Vagina (tissue), 2 donors: Measurements from ENCODE around the gene NXPE3. TPM values are rescaled to one million over a fixed set of nuclear protein-coding genes. Genes with fewer than 3 reads are reported as not detected.
"Not testable (repeated sequence)": the region's sequence is repeated elsewhere in the genome, so short reads cannot be mapped to it uniquely, and the experiment has no call there.

ENCODE experiments used
- DNase-seq, 2 donors: peaks; one replicate each; pipeline ENCODE4 v3.0.0-alpha.2; 2017; ENCODE audit errors: extremely low spot score in 2 of 2
- H3K27ac ChIP-seq: fragments of 200-600 bp; sonication (generic); one replicate; pipeline ENCODE4 v1.5.1; 2019
- H3K27me3 ChIP-seq: fragments of 200-600 bp; sonication (generic); one replicate; pipeline ENCODE4 v1.5.1; 2019
- H3K36me3 ChIP-seq, 2 donors: fragments of 200-600 bp; sonication (generic); one replicate each; pipeline ENCODE4 v1.5.1; 2017 to 2019
- H3K4me1 ChIP-seq: fragments of 200-600 bp; sonication (generic); one replicate; pipeline ENCODE4 v1.5.1; 2019
- H3K4me3 ChIP-seq, 2 donors: fragments of 200-600 bp; sonication (generic); 1 replicate in 1 of 2; 2 replicates in 1 of 2; pipeline ENCODE4 v1.5.1; 2016 to 2019
- H3K9me3 ChIP-seq: fragments of 200-600 bp; sonication (generic); one replicate; pipeline ENCODE4 v1.5.1; 2019
- CTCF ChIP-seq, 3 experiments: fragments of 450-650 bp in 2 of 3; fragments of 200-600 bp in 1 of 3; sonication (generic) in 1 of 3; IDR thresholded peaks; one replicate each; pipeline ENCODE4 v1.5.1; 2017 to 2019; ENCODE audit warnings: antibody characterized with exemption in 3 of 3, mild to moderate bottlenecking in 2 of 3, moderate library complexity in 2 of 3
- POLR2A ChIP-seq, 2 donors: fragments of 450-650 bp; IDR thresholded peaks; one replicate each; pipeline ENCODE4 v1.6.1; 2017; ENCODE audit warnings: antibody characterized with exemption in 2 of 2, mild to moderate bottlenecking in 2 of 2, moderate library complexity in 2 of 2
- POLR2AphosphoS5 ChIP-seq, 2 donors: sonication (generic); formaldehyde crosslinking; IDR thresholded peaks; one replicate each; pipeline ENCODE4 v1.9.0; 2017; ENCODE audit warnings: antibody characterized with exemption in 2 of 2, mild to moderate bottlenecking in 2 of 2, low read depth in 1 of 2; ENCODE audit not compliant: insufficient read depth in 1 of 2
- intact Hi-C: fragments of 100-400 bp; cut with DNase I; formaldehyde crosslinking; loops from one replicate; pipeline ENCODE4 v1.15.1; 2023
- total RNA-seq: library from RNA; depleted of rRNA; stranded (reverse); fragments of >200 nt; gene quantifications from one replicate; pipeline ENCODE4 v1.2.3, GENCODE V29; 2016

Gene NXPE3
- total RNA-seq, 1 donor from 2014 or later: 13.3 TPM

- no peak for DNase-seq
- no peak overlapping the region for H3K27ac ChIP-seq
- no peaks in the 10 kb centered on the region for H3K4me1 ChIP-seq
- TF ChIP-seq POLR2A (IDR thresholded peaks at IDR 0.05) (no peak), POLR2AphosphoS5 (IDR thresholded peaks at IDR 0.05; ENCODE audit: insufficient read depth in 1 of 2, low read depth in 1 of 2) (no peak), CTCF (IDR thresholded peaks at IDR 0.05) (no peak)
- intact Hi-C loops: no loop called here
- peaks cover 0 to 41% of the 10 kb centered on the region in 2 donors for H3K36me3 ChIP-seq
- no peaks in the 10 kb centered on the region for H3K27me3 ChIP-seq
- H3K4me3 ChIP-seq: no peak overlapping the region
- H3K9me3 ChIP-seq: no peaks in the 10 kb centered on the region
Measured at GRCh38 chr3:101862416-101863165, 83.6 kb downstream of the NXPE3 start.

GRCh38 chr3:101864926-101865325 is 85.9 kb downstream of the NXPE3 start:
- H3K4me1 ChIP-seq, H3K27me3 ChIP-seq, H3K9me3 ChIP-seq, H3K4me3 ChIP-seq, intact Hi-C loops, DNase-seq, H3K27ac ChIP-seq: not testable (repeated sequence)
- peaks cover 0 to 18% of the 10 kb centered on the region in 2 donors for H3K36me3 ChIP-seq

- no peaks in the 10 kb centered on the region for H3K27me3 ChIP-seq
- intact Hi-C loops: no loop called here
- no peak for DNase-seq
- H3K4me1 ChIP-seq: peaks cover 5% of the 10 kb centered on the region
- H3K36me3 ChIP-seq: peaks cover 0 to 8% of the 10 kb centered on the region in 2 donors
- no peaks in the 10 kb centered on the region for H3K9me3 ChIP-seq
- TF ChIP-seq POLR2AphosphoS5 (IDR thresholded peaks at IDR 0.05; ENCODE audit: insufficient read depth in 1 of 2, low read depth in 1 of 2) (no peak), POLR2A (IDR thresholded peaks at IDR 0.05) (no peak), CTCF (IDR thresholded peaks at IDR 0.05) (no peak)
- no peak overlapping the region for H3K4me3 ChIP-seq
- H3K27ac ChIP-seq: no peak overlapping the region
Measured at GRCh38 chr3:101865751-101866509, 86.9 kb downstream of the NXPE3 start.

- H3K27ac ChIP-seq: no peak overlapping the region
Measured at GRCh38 chr3:101867511-101867910, 88.5 kb downstream of the NXPE3 start.

GRCh38 chr3:101867996-101868395 is 89.0 kb downstream of the NXPE3 start:
- no peaks in the 10 kb centered on the region for H3K9me3 ChIP-seq
- H3K4me3 ChIP-seq: no peak overlapping the region
- TF ChIP-seq POLR2A (IDR thresholded peaks at IDR 0.05) (no peak), CTCF (IDR thresholded peaks at IDR 0.05) (no peak), POLR2AphosphoS5 (IDR thresholded peaks at IDR 0.05; ENCODE audit: insufficient read depth in 1 of 2, low read depth in 1 of 2) (no peak)
- H3K27me3 ChIP-seq: no peaks in the 10 kb centered on the region
- no peak for DNase-seq
- intact Hi-C loops: no loop called here
- peaks cover 5% of the 10 kb centered on the region for H3K4me1 ChIP-seq
- H3K36me3 ChIP-seq: no peaks in the 10 kb centered on the region
- H3K27ac ChIP-seq: no peak overlapping the region

More at GRCh38 chr3:101867511-101867910, 88.5 kb downstream of the NXPE3 start:
- no peaks in the 10 kb centered on the region for H3K9me3 ChIP-seq
- peaks cover 5% of the 10 kb centered on the region for H3K4me1 ChIP-seq
- intact Hi-C loops: no loop called here
- TF ChIP-seq CTCF (IDR thresholded peaks at IDR 0.05) (no peak), POLR2A (IDR thresholded peaks at IDR 0.05) (no peak), POLR2AphosphoS5 (IDR thresholded peaks at IDR 0.05; ENCODE audit: insufficient read depth in 1 of 2, low read depth in 1 of 2) (no peak)
- H3K27me3 ChIP-seq: no peaks in the 10 kb centered on the region
- no peak overlapping the region for H3K4me3 ChIP-seq
- DNase-seq: no peak
- H3K36me3 ChIP-seq: no peaks in the 10 kb centered on the region
